ENCODE results near the gene WDR86. TPM values are rescaled to one million over a fixed set of nuclear protein-coding genes. Genes with fewer than 3 reads are reported as not detected.

WDR86 gene
- total RNA-seq, 1 experiment from 2014 or later: 0.86 TPM

GRCh38 chr7:151424799-151425198 is 15.0 kb upstream of the WDR86 start:
- no peak overlapping the region for H3K4me3 ChIP-seq (ENCODE audit: low read depth, low read length, poor library complexity, severe bottlenecking)

DNA sequence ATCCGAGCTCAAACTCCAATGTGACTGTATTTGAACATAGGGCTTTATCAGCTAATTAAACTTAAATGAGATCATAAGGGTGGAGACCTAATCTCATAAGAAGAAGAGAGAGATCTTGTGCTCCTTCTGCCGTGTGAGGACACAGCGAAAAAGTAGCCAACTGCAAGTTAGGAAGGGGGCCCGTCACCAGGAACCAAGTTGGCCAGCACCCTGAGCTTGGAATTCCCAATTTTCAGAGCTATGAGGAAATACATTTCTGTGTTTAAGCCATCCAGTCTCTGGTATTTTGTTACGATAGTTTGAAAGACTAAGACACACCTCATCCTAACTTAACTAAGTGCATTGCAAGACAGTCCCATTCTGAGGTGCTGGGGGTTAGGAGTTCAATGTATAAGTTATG is 14.1 kb upstream of the WDR86 start:
- H3K4me1 ChIP-seq (ENCODE audit: insufficient read depth, low read length, poor library complexity, severe bottlenecking): peaks cover 24% of the 10 kb centered on the region
- intact Hi-C loops (cut with micrococcal nuclease; ENCODE audit: unreplicated experiment): no loop called here
- no peaks in the 10 kb centered on the region for H3K27me3 ChIP-seq (replicated peaks; ENCODE audit: insufficient read depth, low read depth, low read length, poor library complexity)
- ChIA-PET POLR2A (ENCODE audit: low non-redundant PET) (no interaction called here), CTCF (no interaction called here)
- no TSS peak for BruUV-seq (replicated peaks)
- no peak for DNase-seq (ENCODE audit: low spot score)
- TF ChIP-seq EZH2 (IDR thresholded peaks at IDR 0.05; ENCODE audit: borderline replicate concordance, low read depth, low read length, poor library complexity, severe bottlenecking) (no peak), CTCF (conservative IDR thresholded peaks at IDR 0.05; ENCODE audit: low read depth, low read length) (no peak)
- H3K36me3 ChIP-seq (ENCODE audit: insufficient read depth, low read length, poor library complexity, severe bottlenecking): no peaks in the 10 kb centered on the region
- H3K4me3 ChIP-seq (ENCODE audit: low read depth, low read length, poor library complexity, severe bottlenecking): no peak overlapping the region
- no peaks in the 10 kb centered on the region for H3K9me3 ChIP-seq (ENCODE audit: low read depth, low read length, poor library complexity, severe bottlenecking)
- no peak overlapping the region for H3K27ac ChIP-seq (ENCODE audit: low read depth, low read length, poor library complexity, severe bottlenecking)

More at GRCh38 chr7:151424799-151425198, 15.0 kb upstream of the WDR86 start:
- H3K4me1 ChIP-seq (ENCODE audit: insufficient read depth, low read length, poor library complexity, severe bottlenecking): peaks cover 31% of the 10 kb centered on the region
- TF ChIP-seq CTCF (conservative IDR thresholded peaks at IDR 0.05; ENCODE audit: low read depth, low read length): no peak
- TF ChIP-seq EZH2 (IDR thresholded peaks at IDR 0.05; ENCODE audit: borderline replicate concordance, low read depth, low read length, poor library complexity, severe bottlenecking): no peak
- no peaks in the 10 kb centered on the region for H3K36me3 ChIP-seq (ENCODE audit: insufficient read depth, low read length, poor library complexity, severe bottlenecking)
- ChIA-PET POLR2A (ENCODE audit: low non-redundant PET) (no interaction called here), CTCF (no interaction called here)
- intact Hi-C loops (cut with micrococcal nuclease; ENCODE audit: unreplicated experiment): no loop called here
- no peaks in the 10 kb centered on the region for H3K27me3 ChIP-seq (replicated peaks; ENCODE audit: insufficient read depth, low read depth, low read length, poor library complexity)
- H3K27ac ChIP-seq (ENCODE audit: low read depth, low read length, poor library complexity, severe bottlenecking): no peak overlapping the region
- no peaks in the 10 kb centered on the region for H3K9me3 ChIP-seq (ENCODE audit: low read depth, low read length, poor library complexity, severe bottlenecking)
- no TSS peak for BruUV-seq (replicated peaks)
- no peak for DNase-seq (ENCODE audit: low spot score)

GRCh38 chr7:151423226-151423625 is 13.4 kb upstream of the WDR86 start:
- ChIA-PET CTCF (no interaction called here), POLR2A (ENCODE audit: low non-redundant PET) (no interaction called here)
- DNase-seq (ENCODE audit: low spot score): no peak

More at GRCh38 chr7:151423226-151423625, 13.4 kb upstream of the WDR86 start:
- no TSS peak for BruUV-seq (replicated peaks)
- intact Hi-C loops (cut with micrococcal nuclease; ENCODE audit: unreplicated experiment): no loop called here
- H3K36me3 ChIP-seq (ENCODE audit: insufficient read depth, low read length, poor library complexity, severe bottlenecking): no peaks in the 10 kb centered on the region
- H3K27ac ChIP-seq (ENCODE audit: low read depth, low read length, poor library complexity, severe bottlenecking): no peak overlapping the region
- no peak for TF ChIP-seq CTCF (conservative IDR thresholded peaks at IDR 0.05; ENCODE audit: low read depth, low read length)
- no peak for TF ChIP-seq EZH2 (IDR thresholded peaks at IDR 0.05; ENCODE audit: borderline replicate concordance, low read depth, low read length, poor library complexity, severe bottlenecking)
- H3K4me3 ChIP-seq (ENCODE audit: low read depth, low read length, poor library complexity, severe bottlenecking): no peak overlapping the region
- peaks cover 17% of the 10 kb centered on the region for H3K4me1 ChIP-seq (ENCODE audit: insufficient read depth, low read length, poor library complexity, severe bottlenecking)
- no peaks in the 10 kb centered on the region for H3K27me3 ChIP-seq (replicated peaks; ENCODE audit: insufficient read depth, low read depth, low read length, poor library complexity)
- no peaks in the 10 kb centered on the region for H3K9me3 ChIP-seq (ENCODE audit: low read depth, low read length, poor library complexity, severe bottlenecking)

Measured in A673 (cell line).